HG02588 (cell line): ENCODE results near the gene FAM240B.

Experiments
- ATAC-seq: cut with Tn5 transposase; IDR thresholded peaks from one replicate; pipeline ENCODE4 v1.9.1; 2021; ENCODE audit warnings: mild to moderate bottlenecking, moderate library complexity; ENCODE audit not compliant: unreplicated experiment

Gene FAM240B

DNA sequence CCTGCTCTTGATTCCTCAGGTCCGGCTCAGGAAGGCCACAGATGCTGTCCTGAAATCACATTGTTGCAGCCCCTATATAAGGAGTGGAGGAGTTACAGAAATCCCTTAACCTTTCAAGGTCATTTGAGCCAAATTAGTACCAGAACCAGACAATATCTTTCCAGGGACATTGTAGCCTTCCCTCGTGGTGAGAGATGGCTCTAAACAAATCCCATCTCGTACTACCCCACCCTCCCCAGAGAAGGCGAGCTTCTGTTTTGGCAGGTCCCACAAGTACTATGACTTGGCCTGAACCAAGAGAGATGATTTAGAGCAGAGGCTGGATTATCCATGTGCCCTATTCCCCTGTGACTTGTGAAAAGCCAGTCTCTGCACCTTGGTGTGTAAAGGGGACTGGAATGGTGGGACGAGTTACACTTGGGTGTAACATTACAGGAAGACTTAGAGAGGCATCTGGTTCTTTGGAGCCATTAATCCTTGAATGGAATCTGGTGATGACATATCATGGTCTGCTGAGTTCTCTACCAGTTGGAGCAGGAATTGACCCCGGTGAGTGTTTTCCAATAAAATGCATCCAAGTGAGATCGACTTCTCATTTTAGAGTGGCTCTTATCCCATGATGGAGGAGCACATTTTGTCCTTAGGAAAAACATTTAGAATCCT is at the start of gene FAM240B:
Gene FAM240B (minus strand): TSS at position 51 of the 663 bp plus-strand sequence. CDS start 16,134 bp downstream, outside the sequence.
- ATAC-seq: no peak

DNA sequence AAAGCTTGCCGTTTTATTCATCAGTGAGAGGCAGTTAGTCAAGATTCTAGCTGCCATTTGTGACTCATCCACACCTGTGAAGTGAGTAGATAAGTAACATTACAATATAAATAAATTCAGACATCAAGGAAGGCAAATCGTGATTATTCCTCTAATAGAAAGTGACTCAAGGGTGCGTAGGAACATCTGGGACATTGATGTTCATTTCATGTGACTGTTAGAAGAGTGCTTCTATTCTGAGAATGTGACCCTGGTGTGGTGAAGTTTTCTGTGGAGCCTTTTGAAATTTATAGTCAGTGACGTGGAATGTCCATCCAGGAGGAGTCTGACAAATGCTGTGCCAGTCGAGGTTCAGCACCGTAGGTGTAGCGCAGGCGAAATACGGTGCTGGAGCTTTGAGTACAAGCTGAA is 48.4 kb upstream of the FAM240B start:
- ATAC-seq: no peak

DNA sequence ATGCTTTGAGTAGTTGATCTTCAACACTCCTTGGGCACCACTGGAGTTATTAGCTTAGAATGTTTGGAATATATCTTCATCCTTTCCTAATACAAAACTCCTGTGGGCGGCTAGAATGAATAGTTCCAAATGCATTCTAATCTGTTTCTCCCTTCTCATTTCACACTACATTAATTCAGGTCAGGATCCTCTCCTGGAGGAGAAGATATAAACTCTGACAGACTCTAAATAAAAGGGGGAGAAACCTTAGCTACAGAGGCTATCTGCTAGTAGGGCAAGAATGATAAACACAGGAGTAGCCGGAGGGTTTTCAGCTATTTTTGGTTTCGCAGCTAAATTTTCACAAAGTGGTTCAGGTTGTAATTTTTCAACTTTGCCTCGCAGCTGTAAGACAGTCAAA is 45.2 kb upstream of the FAM240B start:
- ATAC-seq: no peak

DNA sequence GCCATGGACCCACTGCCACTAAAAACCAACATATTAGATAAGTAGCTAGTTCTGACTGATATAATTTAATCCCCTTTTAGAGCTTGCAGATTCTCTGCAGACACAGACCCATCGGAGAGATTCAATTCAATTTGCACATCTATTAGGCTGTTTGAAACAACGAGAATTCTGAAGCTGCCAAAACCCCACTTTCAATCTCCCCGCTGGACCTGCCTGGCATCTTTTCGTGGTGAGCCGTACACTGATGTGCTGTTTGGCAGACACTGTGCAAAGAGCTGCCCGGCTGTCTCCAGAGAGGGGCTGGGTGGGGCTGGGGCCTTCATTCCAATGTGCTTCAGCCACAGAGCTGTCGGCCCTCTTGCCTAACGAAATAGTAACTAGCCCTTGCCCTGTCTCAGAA is 42.1 kb upstream of the FAM240B start:
- ATAC-seq: no peak

DNA sequence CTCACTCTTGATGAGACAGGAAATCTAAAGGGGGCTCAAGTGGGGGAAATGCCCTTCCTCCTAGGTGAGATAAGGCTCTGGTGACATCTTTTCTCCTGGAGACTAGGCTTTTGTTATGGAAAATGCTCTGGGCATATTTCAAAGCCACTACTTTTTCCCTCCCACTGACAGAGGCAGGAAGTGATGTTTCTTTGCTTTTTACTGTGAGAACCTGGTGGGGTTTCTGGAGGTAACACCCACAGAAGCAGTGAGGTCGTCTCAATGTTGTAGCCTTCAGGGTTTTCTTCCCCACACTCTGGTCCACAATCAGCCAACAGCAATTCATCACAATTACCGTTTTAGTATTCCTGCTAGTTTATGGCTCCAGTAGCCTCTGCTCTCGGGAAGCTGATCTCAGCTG is 41.4 kb upstream of the FAM240B start:
- no peak for ATAC-seq

DNA sequence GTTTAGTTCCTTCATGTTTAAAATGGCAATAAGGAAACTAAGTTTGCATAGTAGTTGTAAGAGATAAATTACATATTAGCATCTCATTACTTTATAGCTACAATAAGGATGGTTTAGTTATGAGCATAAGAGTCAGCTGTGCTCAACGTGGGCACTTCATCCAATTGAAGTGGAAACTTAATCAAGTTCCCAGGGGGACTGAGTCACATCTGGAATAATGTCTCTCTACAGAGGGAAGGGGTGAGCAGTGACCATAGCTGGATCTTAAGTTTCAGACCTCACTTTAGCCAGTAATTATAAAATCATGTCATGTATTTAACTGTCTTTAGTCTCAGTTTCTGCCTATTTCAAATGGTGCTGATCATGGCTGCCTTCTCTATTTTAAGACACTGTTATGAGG is 36.8 kb upstream of the FAM240B start:
- no peak for ATAC-seq

DNA sequence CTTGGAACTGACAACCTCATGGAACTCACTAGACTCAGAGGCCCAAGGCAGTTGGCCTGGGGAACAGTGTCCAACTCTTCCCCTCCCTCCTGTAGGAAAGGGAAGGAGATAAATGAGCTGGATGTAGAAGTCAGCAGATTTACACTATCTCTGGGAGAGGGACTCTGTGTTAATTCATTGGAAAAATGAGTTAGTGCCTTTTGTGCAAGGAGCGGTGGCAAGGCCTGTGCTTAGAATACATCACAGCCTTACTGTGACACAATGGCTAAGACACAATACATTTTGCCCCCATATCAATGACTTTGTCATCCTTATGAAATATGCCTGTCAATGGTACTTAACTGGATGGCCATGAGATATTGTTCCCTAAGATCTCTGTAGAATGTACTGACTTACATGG is 28.0 kb upstream of the FAM240B start:
- ATAC-seq: no peak

DNA sequence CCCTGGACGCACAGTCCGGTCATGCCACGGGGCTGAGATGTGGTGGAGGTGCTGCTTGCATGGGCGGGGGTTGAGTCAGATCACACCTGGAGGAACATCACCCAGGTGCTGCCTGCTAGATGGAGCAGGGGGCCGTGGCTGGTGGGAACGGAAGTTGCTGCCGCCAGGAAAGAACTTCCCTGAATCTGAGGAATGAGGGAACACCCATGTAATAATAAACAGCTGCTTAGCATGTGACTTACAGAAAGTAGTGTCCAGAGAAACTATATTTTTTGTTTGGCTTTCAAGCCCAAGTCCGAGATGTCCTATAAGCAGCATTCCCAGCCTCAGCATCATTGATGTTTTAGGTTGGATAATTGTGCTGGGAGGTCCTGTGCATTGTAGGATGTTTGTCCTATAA is 27.1 kb upstream of the FAM240B start:
- ATAC-seq: no peak

DNA sequence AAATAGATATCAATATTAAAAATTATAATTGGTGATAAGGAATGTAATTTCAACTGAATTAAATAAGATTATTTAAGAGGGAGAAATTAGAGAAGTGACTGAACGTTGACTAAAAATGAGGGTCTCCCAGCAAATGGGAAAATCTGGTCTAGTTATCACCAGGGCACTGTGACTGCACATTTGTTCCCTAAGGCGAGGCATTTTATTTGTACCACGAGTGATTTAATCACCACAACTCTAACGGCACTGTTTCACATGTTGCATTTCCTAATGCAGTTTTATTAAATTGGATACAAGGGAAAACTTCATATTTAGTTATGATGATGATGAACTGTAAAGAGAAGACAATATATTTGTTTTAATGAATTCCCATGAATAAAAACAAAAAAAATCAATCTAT is 26.4 kb upstream of the FAM240B start:
- no peak for ATAC-seq

DNA sequence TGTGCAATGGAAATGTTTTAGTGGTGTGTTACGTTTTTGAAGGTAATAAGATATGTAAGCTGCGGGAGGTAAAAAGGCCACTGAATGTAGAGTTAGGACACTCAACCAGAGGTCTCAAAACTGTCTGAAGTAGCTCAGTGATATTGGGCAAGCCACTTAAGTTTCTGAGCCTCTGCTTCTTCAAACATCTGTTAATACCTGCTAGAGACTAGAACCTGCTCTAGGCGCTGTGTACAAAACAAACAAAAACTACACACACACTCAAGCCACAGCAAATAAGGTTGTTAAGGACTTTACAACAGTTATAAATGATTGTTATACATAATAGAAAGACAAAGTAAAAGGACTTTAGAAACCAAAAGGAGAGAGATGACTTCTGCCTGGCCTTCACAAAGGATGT is 24.6 kb upstream of the FAM240B start:
- ATAC-seq: no peak

DNA sequence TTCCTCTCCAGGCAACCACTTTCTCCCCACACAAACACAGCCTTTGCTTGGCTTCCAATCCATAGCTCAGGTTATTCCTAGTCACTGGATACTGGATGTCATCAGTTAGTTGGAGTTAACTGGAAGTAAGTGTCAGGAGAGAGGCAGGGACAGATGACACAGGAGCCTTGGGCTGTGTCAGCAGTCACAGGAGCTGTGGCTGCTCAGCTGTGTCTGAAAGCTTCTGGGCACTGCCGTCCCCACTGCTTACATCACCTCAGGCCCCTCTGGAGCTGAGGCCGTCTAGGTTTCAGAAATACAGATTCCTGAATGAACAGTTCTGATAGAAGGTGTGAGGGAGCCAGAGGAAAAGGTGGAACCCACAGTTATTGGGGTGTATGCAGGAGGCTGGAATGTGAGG is 17.3 kb upstream of the FAM240B start:
- no peak for ATAC-seq

DNA sequence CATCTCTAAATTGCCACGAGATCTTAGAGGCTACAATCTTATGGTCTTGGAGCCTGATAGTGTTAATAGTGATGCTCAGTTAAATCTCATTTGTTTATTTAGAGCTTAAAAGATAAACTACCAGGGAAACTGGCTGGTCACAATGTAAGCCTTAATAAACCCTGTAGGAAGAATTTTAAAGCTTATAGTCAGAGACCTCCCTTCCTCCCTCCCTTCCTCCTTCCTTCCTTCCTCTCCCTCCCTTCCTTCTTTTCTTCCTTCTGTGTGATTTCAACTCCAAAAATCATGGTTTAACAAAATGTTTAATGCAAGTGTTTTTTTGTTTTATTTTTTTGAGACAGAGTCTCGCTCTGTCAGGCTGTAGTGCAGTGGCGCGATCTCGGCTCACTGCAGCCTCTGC is 14.9 kb upstream of the FAM240B start:
- no peak for ATAC-seq

DNA sequence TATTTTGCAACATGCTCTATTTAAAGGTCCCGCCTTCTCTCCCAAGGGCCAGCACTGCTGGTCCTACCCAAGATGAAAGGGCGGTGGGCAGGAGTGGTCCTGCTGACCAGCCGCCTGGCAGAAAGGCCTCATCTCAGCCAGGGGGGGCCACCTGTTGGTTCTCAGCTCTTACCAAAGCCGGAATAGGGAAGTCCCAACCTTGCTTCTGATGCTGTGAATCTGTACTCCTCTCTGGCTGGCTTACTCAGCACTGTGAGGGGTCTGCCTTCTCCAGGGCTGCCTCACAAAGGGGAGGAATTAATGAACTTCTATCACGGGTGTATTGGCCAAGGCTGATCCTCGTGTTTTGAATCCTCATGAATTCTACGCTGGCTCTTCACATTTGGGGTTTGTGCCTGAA is 13.6 kb upstream of the FAM240B start:
- ATAC-seq: no peak

DNA sequence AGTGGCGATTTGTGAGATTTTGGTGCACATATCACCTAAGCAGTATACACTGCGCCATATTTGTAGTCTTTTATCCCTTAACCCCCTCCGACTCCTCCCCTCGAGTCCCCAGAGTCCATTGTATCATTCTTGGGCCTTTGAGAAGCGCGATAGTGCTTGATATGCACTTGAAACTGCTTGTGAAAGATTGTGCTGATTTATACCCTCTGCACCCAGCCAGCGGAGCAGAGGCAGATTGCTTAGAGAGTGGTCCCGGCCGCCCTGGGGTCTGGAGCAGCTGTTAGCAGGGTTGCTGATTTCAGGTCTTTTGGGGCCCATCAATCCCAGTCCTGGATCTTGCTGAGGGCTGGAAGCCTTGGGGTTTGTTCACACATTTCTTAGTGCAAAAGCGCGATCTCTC is 13.0 kb upstream of the FAM240B start:
- no peak for ATAC-seq

DNA sequence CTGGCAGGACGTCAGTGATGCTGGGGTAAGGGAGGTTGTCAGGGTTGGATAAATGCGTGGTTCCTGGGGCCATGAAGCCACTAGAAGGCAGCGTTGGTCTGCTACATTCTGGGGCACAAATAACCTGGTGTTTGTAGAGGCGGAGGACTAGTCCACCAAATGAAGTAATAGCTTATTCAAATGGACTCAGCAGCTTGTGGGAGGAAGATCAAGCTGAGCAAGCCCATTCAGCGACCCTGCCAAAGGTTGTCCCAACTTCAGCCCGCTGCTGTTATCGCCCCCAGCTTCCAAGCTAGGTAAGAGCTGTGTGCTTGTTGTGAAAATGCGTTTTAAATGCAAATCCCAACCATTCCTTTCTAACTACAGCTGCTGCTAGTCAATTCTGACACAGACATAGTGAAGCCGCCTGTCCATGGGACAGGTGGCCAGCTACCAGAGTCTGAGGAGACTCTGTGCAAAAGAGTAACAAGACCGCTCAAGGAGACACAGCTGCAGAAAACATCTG is 7.6 kb upstream of the FAM240B start:
- ATAC-seq: no peak

DNA sequence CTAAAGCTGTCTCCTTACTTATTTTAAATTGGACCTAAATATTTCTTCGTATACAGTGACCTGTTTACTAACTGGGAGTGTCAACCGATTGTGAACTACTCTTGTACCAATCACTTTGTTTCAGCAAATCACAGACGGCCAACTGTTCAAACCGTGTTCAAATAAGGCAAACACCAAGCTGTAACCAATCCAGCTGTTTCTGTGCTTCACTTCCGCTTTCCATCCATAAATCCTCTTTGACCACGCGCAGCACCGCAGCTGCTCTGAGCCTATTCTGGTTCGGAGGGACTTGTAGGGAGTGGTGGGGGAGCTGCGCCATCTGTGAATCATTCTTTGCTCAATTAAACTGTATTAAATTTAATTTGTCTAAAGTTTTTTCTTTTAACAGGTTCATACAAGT is 4.8 kb upstream of the FAM240B start:
- no peak for ATAC-seq

DNA sequence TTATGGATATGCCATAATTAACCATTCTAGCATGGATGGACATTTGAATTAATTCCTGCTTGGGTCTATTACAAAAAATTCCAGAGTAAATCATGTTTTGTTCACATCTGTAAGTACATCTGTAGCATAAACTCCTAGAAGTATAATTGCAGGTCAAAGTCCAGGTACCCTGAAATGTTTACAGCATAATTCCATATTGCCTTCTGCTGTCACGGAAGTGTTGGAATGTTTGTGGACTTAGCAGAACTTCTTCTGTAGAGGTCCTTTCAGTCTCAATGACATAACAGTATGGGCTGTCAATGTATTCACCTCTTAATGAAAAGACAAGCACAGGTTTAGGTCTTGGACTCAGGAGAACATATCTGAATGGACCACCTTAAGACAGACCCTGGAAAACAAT is 1.8 kb downstream of the FAM240B start:
- no peak for ATAC-seq

DNA sequence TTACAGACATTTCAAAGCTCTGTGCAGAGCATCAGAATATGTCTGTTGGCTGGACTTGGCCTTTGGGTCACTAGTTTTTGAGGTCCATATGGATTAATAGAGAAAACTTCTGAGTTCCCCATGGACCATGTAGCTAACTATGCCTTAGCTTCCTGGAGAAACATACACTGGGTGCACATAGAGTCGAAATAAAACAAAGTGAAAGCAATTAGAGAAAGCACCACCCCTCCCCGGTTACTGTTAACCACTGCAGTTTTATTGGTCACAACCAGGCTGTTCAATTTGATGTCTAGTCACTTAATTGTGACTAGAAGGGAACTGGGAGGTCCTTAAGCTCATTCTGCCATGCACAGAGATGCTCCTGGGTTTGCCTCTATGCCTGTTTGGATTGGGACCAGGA is 4.2 kb downstream of the FAM240B start:
- no peak for ATAC-seq

DNA sequence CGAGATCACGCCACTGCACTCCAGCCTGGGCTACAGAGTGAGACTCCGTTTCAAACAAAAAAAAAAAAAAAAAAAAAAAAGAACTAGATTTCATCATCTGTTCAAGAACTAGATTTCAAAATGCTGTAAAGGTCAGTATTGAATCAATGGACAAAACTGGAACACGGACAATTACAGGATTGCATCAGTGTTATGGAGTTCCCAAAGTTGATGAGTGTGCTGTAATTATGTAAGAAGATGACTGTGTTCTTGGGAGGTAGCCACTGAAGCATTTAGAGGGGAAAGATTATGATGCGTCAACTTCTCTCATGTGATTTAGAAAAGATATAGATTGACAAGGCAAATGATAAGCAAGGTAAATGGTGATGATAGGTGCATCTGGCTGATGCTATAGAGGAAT is 6.5 kb downstream of the FAM240B start:
- no peak for ATAC-seq

DNA sequence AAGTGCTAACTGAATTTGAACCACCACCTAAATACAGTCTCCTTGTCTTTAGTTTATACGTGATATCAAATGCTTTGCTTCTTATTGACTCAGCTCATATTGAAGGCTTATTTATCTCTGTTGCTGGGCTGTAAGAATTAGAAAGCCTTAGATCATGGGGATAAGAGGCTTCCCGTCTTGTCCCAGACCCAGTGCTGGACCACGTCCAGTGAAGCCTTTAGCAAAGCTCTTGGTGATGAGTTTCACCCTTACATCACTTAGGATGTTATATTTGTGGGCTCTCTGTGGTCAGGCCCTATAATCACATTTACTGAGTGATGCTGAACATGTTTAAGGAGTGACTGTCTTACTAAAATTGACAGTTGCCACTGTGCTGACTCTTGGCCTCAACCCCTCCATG is 11.2 kb downstream of the FAM240B start:
- ATAC-seq: no peak

DNA sequence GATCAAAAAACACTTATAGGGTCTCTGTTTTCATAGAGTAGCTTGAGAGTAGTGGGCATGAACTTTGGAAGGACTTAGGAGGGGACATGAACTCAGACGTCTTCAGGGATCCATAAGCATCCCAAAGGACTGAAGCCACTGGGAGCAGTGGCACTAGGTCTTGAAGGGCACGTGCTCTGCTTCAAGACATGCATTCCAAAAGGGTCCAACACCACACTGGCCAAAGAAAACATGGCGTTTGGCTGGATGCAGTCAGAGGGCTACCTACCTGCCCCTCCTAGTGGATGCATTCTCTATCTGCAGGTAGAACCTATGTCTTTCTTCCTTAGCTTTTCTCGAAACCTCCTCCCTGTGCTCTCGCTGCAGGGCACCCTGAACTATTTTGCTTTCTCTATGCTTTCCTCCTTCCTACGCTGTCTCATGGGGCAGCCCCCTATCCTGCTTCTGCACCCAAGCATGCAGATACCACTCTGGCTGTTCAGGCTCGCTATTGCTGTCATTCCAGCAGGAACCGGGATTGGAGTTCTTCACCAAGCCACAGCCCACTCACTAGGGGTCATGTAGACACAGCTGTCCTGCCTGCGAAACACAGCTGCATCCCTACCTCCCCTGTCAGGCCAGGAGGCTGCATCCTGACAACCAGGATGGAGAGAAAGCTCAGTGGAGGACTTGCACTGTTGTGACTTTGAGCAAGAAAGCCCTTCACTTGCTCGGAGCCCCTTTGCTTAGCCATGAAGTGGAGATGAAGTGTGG is 11.9 kb downstream of the FAM240B start:
- ATAC-seq: no peak

DNA sequence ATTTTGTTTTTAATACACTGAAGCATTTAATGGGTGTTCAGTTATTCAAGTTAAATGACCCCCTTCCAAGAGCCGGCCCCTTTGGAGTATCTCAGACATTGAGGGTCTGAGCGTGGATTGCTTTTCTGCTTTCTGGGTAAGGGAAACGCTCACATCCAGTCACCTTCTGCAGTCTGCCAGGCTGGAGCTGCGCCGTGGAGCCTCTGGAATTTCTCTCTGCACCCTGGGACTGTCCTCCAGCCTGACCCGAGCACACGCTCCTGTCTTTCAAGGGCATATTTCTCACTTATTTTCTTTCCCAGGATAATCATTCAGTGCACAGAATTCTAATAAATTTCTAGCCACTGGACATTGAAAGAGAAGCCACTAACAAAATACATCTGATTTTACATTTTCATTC is 13.4 kb downstream of the FAM240B start:
- ATAC-seq: no peak

DNA sequence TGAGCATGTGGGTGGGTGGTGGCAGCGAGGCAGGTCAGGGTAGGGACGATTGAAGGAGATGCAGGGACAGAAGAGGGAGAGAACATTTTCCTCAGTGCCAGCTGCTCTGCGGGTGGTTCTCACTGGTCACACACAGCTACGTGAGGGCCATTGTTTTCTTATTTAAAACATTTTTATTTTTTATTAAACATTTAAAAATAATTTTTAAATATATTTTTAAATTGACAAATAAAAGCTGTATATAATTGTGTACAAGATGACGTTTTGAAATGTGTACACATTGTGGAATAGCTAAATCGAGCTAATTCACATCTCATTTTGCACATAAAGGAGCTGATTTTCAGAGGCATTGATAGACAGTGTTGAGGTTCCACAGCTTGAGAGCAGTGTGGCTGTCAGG is 14.0 kb downstream of the FAM240B start:
- no peak for ATAC-seq
